H1 (cell line): ENCODE results near the gene NOL9. TPM values are rescaled to one million over a fixed set of nuclear protein-coding genes. Genes with fewer than 3 reads are reported as not detected.

Experiments used
- CTCF ChIA-PET: fragments of 300-600 bp; sonication (Branson Sonifier 250); formaldehyde crosslinking; loops from one replicate; lab custom pipeline; 2021; ENCODE audit not compliant: partially characterized antibody; lab: Charles Lee
- POLR2A ChIA-PET: fragments of 300-600 bp; sonication (Branson Sonifier 250); formaldehyde crosslinking; loops from one replicate; lab custom pipeline; 2021; ENCODE audit warnings: inconsistent platforms; ENCODE audit not compliant: partially characterized antibody; lab: Charles Lee
- DNase-seq, 2 experiments: peaks; one replicate each; pipeline versions ENCODE4 v3.0.0 to v3.0.0-alpha.2; 2010 to 2022; ENCODE audit warnings: low spot score in 2 of 2, low read depth in 1 of 2, mixed read lengths in 1 of 2
- FAIRE-seq: peaks from 2 replicates; lab custom pipeline; 2011; peaks lifted over from hg19 to GRCh38; lab: Jason Lieb, UNC
- H2AFZ ChIP-seq: 2 replicates; pipeline ENCODE4 v1.8.1; 2012; ENCODE audit warnings: low read length, inconsistent platforms
- H2AK5ac ChIP-seq: 2 replicates; pipeline ENCODE4 v1.6.1; 2013; ENCODE audit warnings: low read depth, low read length
- H2BK120ac ChIP-seq: replicated peaks from 2 replicates; pipeline ENCODE3; 2013; ENCODE audit warnings: low read depth, low read length, inconsistent platforms
- H2BK12ac ChIP-seq: 2 replicates; pipeline ENCODE4 v1.6.1; 2013; ENCODE audit warnings: low read depth, low read length
- H2BK15ac ChIP-seq: 2 replicates; pipeline ENCODE4 v1.6.1; 2013; ENCODE audit warnings: low read length
- H2BK20ac ChIP-seq: 2 replicates; pipeline ENCODE4 v1.6.1; 2013; ENCODE audit warnings: low read length
- H2BK5ac ChIP-seq: 2 replicates; pipeline ENCODE4 v1.6.1; 2013; ENCODE audit warnings: low read depth, low read length
- H3K14ac ChIP-seq: 2 replicates; pipeline ENCODE4 v1.6.1; 2013; ENCODE audit warnings: inconsistent platforms; ENCODE audit not compliant: insufficient read length
- H3K18ac ChIP-seq: 2 replicates; pipeline ENCODE4 v1.6.1; 2013; ENCODE audit warnings: low read length; ENCODE audit errors: extremely low read depth
- H3K23ac ChIP-seq: 2 replicates; pipeline ENCODE4 v1.6.1; 2013; ENCODE audit warnings: inconsistent platforms; ENCODE audit not compliant: insufficient read length
- H3K23me2 ChIP-seq: 2 replicates; pipeline ENCODE4 v1.6.1; 2013; ENCODE audit warnings: low read depth, low read length
- H3K27ac ChIP-seq: 2 replicates; pipeline ENCODE4 v1.6.1; 2011; ENCODE audit warnings: low read depth, low read length, inconsistent platforms
- H3K27me3 ChIP-seq, 4 experiments: replicated peaks in 1 of 4; 1 replicate in 1 of 4; 2 replicates in 3 of 4; pipeline versions ENCODE4 v1.6.1 to v1.8.1; 2011 to 2013; ENCODE audit warnings: low read length in 3 of 4, mild to moderate bottlenecking in 3 of 4, inconsistent platforms in 2 of 4, mixed read lengths in 2 of 4, moderate library complexity in 1 of 4; ENCODE audit not compliant: control insufficient read depth in 3 of 4, insufficient read depth in 3 of 4; ENCODE audit errors: extremely low read depth in 1 of 4
- H3K36me3 ChIP-seq, 4 experiments: 2 replicates each; pipeline versions ENCODE4 v1.6.1 to v1.8.1; 2011 to 2013; ENCODE audit warnings: mild to moderate bottlenecking in 4 of 4, low read length in 3 of 4, moderate library complexity in 2 of 4, control low read depth in 1 of 4, inconsistent platforms in 1 of 4; ENCODE audit not compliant: insufficient read depth in 4 of 4, control insufficient read depth in 2 of 4
- H3K4ac ChIP-seq: replicated peaks from 2 replicates; pipeline ENCODE3; 2013; ENCODE audit warnings: low read length, low read depth, mixed read lengths, inconsistent platforms; ENCODE audit not compliant: insufficient read length
- H3K4me1 ChIP-seq, 4 experiments: replicated peaks in 1 of 4; 1 replicate in 1 of 4; 2 replicates in 3 of 4; pipeline versions ENCODE4 v1.6.1 to v1.8.1; 2011 to 2013; ENCODE audit warnings: low read length in 3 of 4, inconsistent platforms in 2 of 4, mixed read lengths in 1 of 4; ENCODE audit not compliant: insufficient read depth in 4 of 4, control insufficient read depth in 3 of 4
- H3K4me2 ChIP-seq, 2 experiments: 2 replicates each; pipeline versions ENCODE4 v1.6.1 to v1.8.1; 2011 to 2013; ENCODE audit warnings: low read depth in 2 of 2, low read length in 2 of 2, control low read depth in 1 of 2, inconsistent platforms in 1 of 2, mild to moderate bottlenecking in 1 of 2; ENCODE audit not compliant: insufficient read depth in 1 of 2
- H3K4me3 ChIP-seq, 4 experiments: fragments of 200-600, 300-600 bp in 1 of 4; sonication (generic), shearing (Covaris generic), sonication (Bioruptor Twin) in 1 of 4; 2 replicates each; pipeline versions ENCODE4 v1.5.1 to v1.8.1; 2011 to 2016; ENCODE audit warnings: low read length in 4 of 4, low read depth in 3 of 4, control low read depth in 2 of 4, inconsistent platforms in 2 of 4, mild to moderate bottlenecking in 2 of 4, mixed read lengths in 1 of 4, moderate library complexity in 1 of 4; ENCODE audit not compliant: insufficient read depth in 2 of 4; ENCODE audit errors: extremely low read depth in 1 of 4
- H3K56ac ChIP-seq: replicated peaks from 2 replicates; pipeline ENCODE3; 2013; ENCODE audit warnings: low read depth, mild to moderate bottlenecking, mixed read lengths, low read length, inconsistent platforms; ENCODE audit not compliant: insufficient read length
- H3K79me1 ChIP-seq: 2 replicates; pipeline ENCODE4 v1.6.1; 2013; ENCODE audit warnings: low read depth, low read length, control low read depth
- H3K79me2 ChIP-seq, 2 experiments: 2 replicates each; pipeline versions ENCODE4 v1.6.1 to v1.8.1; 2012 to 2013; ENCODE audit warnings: low read length in 2 of 2, mild to moderate bottlenecking in 2 of 2, inconsistent platforms in 1 of 2; ENCODE audit not compliant: insufficient read depth in 2 of 2, control insufficient read depth in 1 of 2
- H3K9ac ChIP-seq, 4 experiments: replicated peaks in 1 of 4; 1 replicate in 1 of 4; 2 replicates in 3 of 4; pipeline versions ENCODE4 v1.6.1 to v1.8.1; 2011 to 2013; ENCODE audit warnings: low read depth in 3 of 4, low read length in 3 of 4, control low read depth in 2 of 4, mild to moderate bottlenecking in 2 of 4, moderate library complexity in 2 of 4, inconsistent platforms in 1 of 4; ENCODE audit errors: extremely low read depth in 1 of 4
- H3K9me3 ChIP-seq, 2 experiments: 2 replicates each; pipeline versions ENCODE4 v1.6.1 to v1.8.1; 2012 to 2013; ENCODE audit warnings: mild to moderate bottlenecking in 2 of 2, moderate library complexity in 2 of 2, control low read depth in 1 of 2, inconsistent platforms in 1 of 2, low read depth in 1 of 2, low read length in 1 of 2, mixed read lengths in 1 of 2; ENCODE audit not compliant: insufficient read depth in 2 of 2
- H4K20me1 ChIP-seq, 2 experiments: replicated peaks in 1 of 2; 2 replicates each; pipeline versions ENCODE3 to v1.8.1; 2011 to 2013; ENCODE audit warnings: inconsistent platforms in 2 of 2, low read length in 2 of 2, mild to moderate bottlenecking in 1 of 2; ENCODE audit not compliant: insufficient read depth in 2 of 2, control insufficient read depth in 1 of 2
- H4K5ac ChIP-seq: 2 replicates; pipeline ENCODE4 v1.6.1; 2013; ENCODE audit warnings: low read length, low read depth, mixed read lengths, inconsistent platforms; ENCODE audit not compliant: insufficient read length
- H4K8ac ChIP-seq: 2 replicates; pipeline ENCODE4 v1.8.0; 2013; ENCODE audit warnings: mild to moderate bottlenecking, moderate library complexity, low read length, inconsistent platforms; ENCODE audit not compliant: insufficient read depth; ENCODE audit errors: extremely low read depth
- H4K91ac ChIP-seq: replicated peaks from 2 replicates; pipeline ENCODE3; 2013; ENCODE audit warnings: low read length, mixed read lengths, inconsistent platforms; ENCODE audit not compliant: insufficient read length
- BACH1 ChIP-seq: IDR thresholded peaks from 2 replicates; pipeline ENCODE4 v1.6.1; 2012; ENCODE audit warnings: low read length, improper control_type of control experiment
- BRCA1 ChIP-seq: IDR thresholded peaks from 2 replicates; pipeline ENCODE4 v1.6.1; 2012; ENCODE audit warnings: low read depth, low read length, improper control_type of control experiment
- CBX5 ChIP-seq: fragments of 300-800, 300-1000 bp; sonication (generic); IDR thresholded peaks from 2 replicates; pipeline ENCODE4 v1.7.1; 2016; ENCODE audit warnings: antibody characterized with exemption, low read length, low read depth
- CTCF ChIP-seq, 3 experiments: IDR thresholded peaks; 1 replicate in 2 of 3; 2 replicates in 1 of 3; pipeline versions ENCODE4 v1.5.1 to v1.6.1; 2011; ENCODE audit warnings: low read length in 3 of 3, mild to moderate bottlenecking in 3 of 3, inconsistent platforms in 2 of 3, low read depth in 1 of 3, moderate library complexity in 1 of 3; ENCODE audit not compliant: insufficient read depth in 1 of 3; ENCODE audit errors: control extremely low read depth in 1 of 3
- JUN ChIP-seq: IDR thresholded peaks from 2 replicates; pipeline ENCODE4 v1.6.1; 2011; ENCODE audit warnings: low read depth, mild to moderate bottlenecking, improper control_type of control experiment, low read length
- JUND ChIP-seq: IDR thresholded peaks from 2 replicates; pipeline ENCODE4 v1.6.1; 2011; ENCODE audit warnings: mild to moderate bottlenecking, improper control_type of control experiment, low read length
- SAP30 ChIP-seq: fragments of 300-600 bp; sonication (generic); IDR thresholded peaks from 2 replicates; pipeline ENCODE4 v1.7.1; 2012; ENCODE audit warnings: low read length, moderate library complexity, mild to moderate bottlenecking, inconsistent platforms; ENCODE audit not compliant: insufficient read depth, insufficient replicate concordance
- TCF12 ChIP-seq: IDR thresholded peaks from 2 replicates; pipeline ENCODE4 v1.6.1; 2011; ENCODE audit warnings: low read depth, mild to moderate bottlenecking, low read length
- USF2 ChIP-seq: IDR thresholded peaks from 2 replicates; pipeline ENCODE4 v1.6.1; 2011; ENCODE audit warnings: low read length, improper control_type of control experiment
- WGBS, 2 experiments: shearing (Covaris generic) in 1 of 2; methylation state at CpG; one replicate each; pipeline versions ENCODE4 v1.1.6 to v1.1.7; 2013 to 2015; ENCODE audit warnings: low lambda C conversion rate in 2 of 2, mixed read lengths in 2 of 2, inconsistent platforms in 1 of 2, low coverage in 1 of 2, missing lambda C conversion rate in 1 of 2; ENCODE audit not compliant: insufficient replicate concordance in 2 of 2, insufficient coverage in 1 of 2, insufficient read length in 1 of 2; ENCODE audit errors: extremely low coverage in 1 of 2, missing lambda C conversion rate in 1 of 2; 5-methylcytosine and 5-hydroxymethylcytosine counted together
- polyA plus RNA-seq, 7 experiments: library from polyadenylated mRNA; depleted of rRNA in 3 of 7; stranded (reverse) in 5 of 7; unstranded in 2 of 7; fragments of >200 nt in 5 of 7; fragments of 200-250 nt in 2 of 7; gene quantifications; 1 replicate in 5 of 7; 2 replicates in 1 of 7; 4 replicates in 1 of 7; pipeline versions ENCODE4 v1.2.1 to v1.2.3, GENCODE V29; 2011 to 2013; ENCODE audit warnings: missing spikeins in 2 of 7, mixed read lengths in 2 of 7
- total RNA-seq: library from RNA; stranded (reverse); fragmentation: NEBNext Ultra II Directional; extraction: Animal tissue kit (Norgen Biotek cat#: 25700); gene quantifications from 2 replicates; pipeline ENCODE4 v1.2.1, GENCODE V29; 2021
- TF ChIP-seq, protein P1 (sequence below): IDR thresholded peaks from 2 replicates; pipeline ENCODE4 v1.6.1; 2012; ENCODE audit warnings: inconsistent platforms

Gene NOL9
- total and polyA plus RNA-seq, 2 of the 8 experiments (the other 6 are each of a cell fraction or from before 2014, with no cell fraction given): 17.1 to 38.1 TPM

GRCh38 chr1:6585841-6586240, 31.5 kb upstream of the NOL9 start:
- H2BK20ac ChIP-seq: no peak overlapping the region
- no peak for TF ChIP-seq USF2
- no peak for TF ChIP-seq BACH1
- TF ChIP-seq, protein P1, sequence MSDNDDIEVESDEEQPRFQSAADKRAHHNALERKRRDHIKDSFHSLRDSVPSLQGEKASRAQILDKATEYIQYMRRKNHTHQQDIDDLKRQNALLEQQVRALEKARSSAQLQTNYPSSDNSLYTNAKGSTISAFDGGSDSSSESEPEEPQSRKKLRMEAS: no peak
- TF ChIP-seq CBX5: no peak
- no peak for TF ChIP-seq SAP30
- no peak for TF ChIP-seq BRCA1
- TF ChIP-seq JUN: no peak
- TF ChIP-seq CTCF (IDR thresholded peaks at IDR 0.05; ENCODE audit: control extremely low read depth in 1 of 3, insufficient read depth in 1 of 3, low read depth in 1 of 3, low read length in 3 of 3): no peak
- no peak for TF ChIP-seq TCF12
- no peak for TF ChIP-seq JUND

More at GRCh38 chr1:6585841-6586240, 31.5 kb upstream of the NOL9 start:
- H4K91ac ChIP-seq: no peak overlapping the region
- H3K27ac ChIP-seq: no peak overlapping the region
- no peak overlapping the region for H3K18ac ChIP-seq
- H3K9me3 ChIP-seq: no peaks in the 10 kb centered on the region
- H3K36me3 ChIP-seq: peaks cover 0 to 27% (median 4%) of the 10 kb centered on the region in 4 experiments; a peak in 6 of 8 replicates
- H3K27me3 ChIP-seq: no peaks in the 10 kb centered on the region
- H2BK15ac ChIP-seq: no peak overlapping the region
- no peak overlapping the region for H4K8ac ChIP-seq
- peaks cover 0 to under 1% (median under 1%) of the 10 kb centered on the region in 4 experiments; a peak in 3 of 7 replicates for H3K4me1 ChIP-seq
- H3K23me2 ChIP-seq: no peaks in the 10 kb centered on the region
- H4K20me1 ChIP-seq: peaks cover 2 to 25% of the 10 kb centered on the region in 2 experiments
- H3K4me3 ChIP-seq: no peak overlapping the region
- no peak overlapping the region for H3K56ac ChIP-seq
- H2BK120ac ChIP-seq: no peak overlapping the region
- H2BK12ac ChIP-seq: no peak overlapping the region
- no peak overlapping the region for H2AK5ac ChIP-seq
- FAIRE-seq (no peak), DNase-seq (no peak)
- no peak overlapping the region for H3K4me2 ChIP-seq
- H3K79me1 ChIP-seq: peaks cover 4% of the 10 kb centered on the region
- POLR2A ChIA-PET: interaction anchor here (1.3 to 17.4 kb wide), 4 partner anchors 14 to 49 kb away, joined by 4 to 196 read pairs (median 4); partner anchors contain the start of genes KLHL21, NOL9, TAS1R1 and THAP3
- no peak overlapping the region for H3K14ac ChIP-seq
- 89% methylated on average over 7 of the region's 7 CpGs; no CpG with 5 or more reads in 1 of the 2 experiments for WGBS, 2 experiments
- H3K23ac ChIP-seq: no peak overlapping the region
- CTCF ChIA-PET: interaction anchor here (1.8 kb wide), 1 partner anchor 31 kb away, joined by 6 read pairs; the partner anchor contains the start of genes NOL9 and TAS1R1
- H3K79me2 ChIP-seq: peaks cover 0 to 8% of the 10 kb centered on the region in 2 experiments; a peak in 1 of 4 replicates
- H3K4ac ChIP-seq: no peak overlapping the region
- H3K9ac ChIP-seq: no peak overlapping the region
- no peak overlapping the region for H2AFZ ChIP-seq
- H4K5ac ChIP-seq: no peak overlapping the region
- no peak overlapping the region for H2BK5ac ChIP-seq
